ENCODE results near the gene SHB.

SHB gene

DNA sequence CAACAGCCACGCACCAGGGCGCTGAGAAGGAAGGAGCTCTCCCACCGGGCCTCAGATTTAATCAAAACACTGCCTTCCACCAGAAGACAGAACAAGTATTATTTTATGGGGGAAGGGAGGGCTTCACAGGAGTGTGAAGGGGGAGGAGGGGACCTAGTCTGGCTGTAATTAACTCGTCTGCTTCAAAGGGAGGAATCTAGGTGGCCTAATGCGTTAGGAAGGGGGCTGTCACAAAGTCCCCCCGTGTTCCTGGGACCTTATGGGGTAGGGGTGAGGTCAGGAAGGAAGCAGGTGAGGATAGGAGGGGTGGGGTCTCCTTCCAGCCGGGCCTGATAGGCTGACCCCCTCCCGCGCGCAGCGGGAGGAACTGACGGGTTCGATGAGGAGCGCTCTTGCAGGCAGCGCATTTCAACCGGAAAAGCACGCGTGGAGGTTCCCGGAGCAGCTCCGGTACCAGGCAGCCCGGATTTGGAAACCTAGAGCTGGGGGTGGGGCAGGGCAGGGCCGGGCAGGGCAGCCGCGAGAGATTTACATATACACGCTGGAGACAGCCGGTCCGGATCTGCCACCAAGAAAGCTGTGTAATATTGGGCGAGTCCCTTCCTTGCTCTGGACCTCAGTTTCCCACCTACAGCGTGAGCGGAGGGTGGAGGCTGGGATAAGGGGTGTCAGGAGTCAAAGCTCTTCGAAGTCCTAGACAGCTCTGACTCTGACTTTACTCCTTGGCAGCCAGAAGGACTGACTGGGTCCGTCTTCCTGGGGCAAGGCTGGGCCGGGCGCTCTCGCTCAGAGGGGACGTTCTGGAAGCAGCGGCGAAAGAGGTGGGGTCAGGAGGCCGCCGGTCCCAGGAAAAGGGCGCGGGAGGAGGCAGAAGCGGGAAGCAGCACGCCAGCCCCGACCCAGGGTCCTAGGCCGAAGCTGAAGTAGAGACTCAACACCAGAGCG is 1.8 kb downstream of the SHB start:
- no peaks in the 10 kb centered on the region for H3K36me3 ChIP-seq (ENCODE audit: control insufficient read depth, insufficient read depth, low read length)
- H3K4me1 ChIP-seq (ENCODE audit: control insufficient read depth, insufficient read depth, low read length) = peaks cover 15% of the 10 kb centered on the region
- peak overlapping the region; percentile 70 for H3K4me3 ChIP-seq (ENCODE audit: low read depth, low read length)
- H3K9me3 ChIP-seq (ENCODE audit: control insufficient read depth, insufficient read depth, low read length) = no peaks in the 10 kb centered on the region
- H3K9ac ChIP-seq (ENCODE audit: low read depth, low read length) = no peak overlapping the region
- H3K27me3 ChIP-seq (ENCODE audit: control insufficient read depth, insufficient read depth, low read length) = peaks cover 19% of the 10 kb centered on the region

DNA sequence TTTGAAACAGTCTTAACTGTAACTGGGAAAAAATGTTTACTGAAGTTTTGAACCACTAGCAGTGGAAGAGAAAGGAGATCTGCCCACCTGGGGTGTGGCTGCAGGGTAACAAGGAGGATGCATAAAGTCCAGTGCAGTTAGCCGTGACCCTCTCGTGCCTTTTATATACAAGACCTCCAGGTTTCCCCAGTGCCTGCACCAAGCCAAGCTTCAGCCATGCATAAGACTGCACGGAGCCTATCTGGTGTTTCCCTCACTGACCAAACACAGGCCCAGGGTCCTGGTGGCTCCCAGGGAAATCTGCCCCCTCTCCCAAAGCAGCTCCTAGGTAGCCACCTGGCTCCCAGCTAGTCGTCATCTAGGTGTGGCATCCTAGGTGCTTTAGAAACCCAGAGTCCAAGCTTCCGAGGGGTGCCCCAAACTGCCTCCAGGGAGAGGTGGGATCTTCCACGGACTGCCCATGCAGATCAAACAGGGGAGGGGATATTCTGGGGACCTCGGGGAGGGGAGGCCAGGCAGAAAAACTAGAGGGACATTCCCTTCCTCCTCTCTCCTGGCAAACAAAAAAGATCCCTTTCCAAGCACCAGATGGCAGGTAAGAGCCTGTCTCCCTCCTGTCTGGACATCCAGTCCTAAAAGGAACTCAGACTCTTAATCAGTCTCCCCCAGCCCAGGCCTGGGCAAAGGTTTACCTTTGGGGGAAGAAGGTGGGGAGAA is 2.7 kb downstream of the SHB start:
- peaks cover 15% of the 10 kb centered on the region for H3K4me1 ChIP-seq (ENCODE audit: control insufficient read depth, insufficient read depth, low read length)
- H3K36me3 ChIP-seq (ENCODE audit: control insufficient read depth, insufficient read depth, low read length) = no peaks in the 10 kb centered on the region
- no peak overlapping the region for H3K9ac ChIP-seq (ENCODE audit: low read depth, low read length)
- no peaks in the 10 kb centered on the region for H3K9me3 ChIP-seq (ENCODE audit: control insufficient read depth, insufficient read depth, low read length)
- H3K4me3 ChIP-seq (ENCODE audit: low read depth, low read length) = peak overlapping the region; percentile 70
- peaks cover 17% of the 10 kb centered on the region for H3K27me3 ChIP-seq (ENCODE audit: control insufficient read depth, insufficient read depth, low read length)

DNA sequence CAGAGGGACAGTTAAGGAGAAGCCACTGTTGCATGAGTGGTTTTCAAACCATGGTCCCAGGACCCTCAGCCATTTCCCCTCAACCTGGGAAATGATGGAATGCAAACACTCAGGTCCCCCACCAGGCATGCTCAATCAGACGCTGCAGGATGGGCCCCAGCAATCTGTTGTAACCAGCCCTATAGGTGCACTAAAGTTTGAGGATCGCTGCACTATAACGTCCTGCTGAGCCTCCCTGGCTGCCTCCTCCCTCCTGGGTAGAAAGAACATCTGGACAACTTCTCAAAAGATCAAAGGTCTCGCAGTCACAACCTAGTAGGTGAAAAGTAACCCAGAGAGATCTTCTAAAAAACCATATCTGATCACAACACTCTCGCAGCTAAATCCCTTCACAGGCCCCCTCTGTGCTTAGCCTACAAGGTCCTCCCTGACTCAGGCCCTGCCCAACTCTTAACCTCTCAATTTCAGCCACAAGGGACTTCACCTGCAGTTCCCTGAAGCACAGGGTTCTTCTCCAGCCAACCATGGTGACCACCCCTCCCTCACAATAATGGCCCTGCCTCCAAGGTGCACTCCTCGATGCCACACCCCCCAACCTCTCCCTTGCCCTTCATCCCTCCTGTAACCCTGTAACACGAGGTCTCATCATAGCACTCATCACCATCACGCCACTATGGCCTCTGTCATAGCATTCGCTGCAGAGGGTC is 3.5 kb downstream of the SHB start:
- peaks cover 10% of the 10 kb centered on the region for H3K27me3 ChIP-seq (ENCODE audit: control insufficient read depth, insufficient read depth, low read length)
- H3K4me1 ChIP-seq (ENCODE audit: control insufficient read depth, insufficient read depth, low read length) = peaks cover 15% of the 10 kb centered on the region
- H3K4me3 ChIP-seq (ENCODE audit: low read depth, low read length) = no peak overlapping the region
- no peaks in the 10 kb centered on the region for H3K36me3 ChIP-seq (ENCODE audit: control insufficient read depth, insufficient read depth, low read length)
- no peaks in the 10 kb centered on the region for H3K9me3 ChIP-seq (ENCODE audit: control insufficient read depth, insufficient read depth, low read length)
- H3K9ac ChIP-seq (ENCODE audit: low read depth, low read length) = no peak overlapping the region

DNA sequence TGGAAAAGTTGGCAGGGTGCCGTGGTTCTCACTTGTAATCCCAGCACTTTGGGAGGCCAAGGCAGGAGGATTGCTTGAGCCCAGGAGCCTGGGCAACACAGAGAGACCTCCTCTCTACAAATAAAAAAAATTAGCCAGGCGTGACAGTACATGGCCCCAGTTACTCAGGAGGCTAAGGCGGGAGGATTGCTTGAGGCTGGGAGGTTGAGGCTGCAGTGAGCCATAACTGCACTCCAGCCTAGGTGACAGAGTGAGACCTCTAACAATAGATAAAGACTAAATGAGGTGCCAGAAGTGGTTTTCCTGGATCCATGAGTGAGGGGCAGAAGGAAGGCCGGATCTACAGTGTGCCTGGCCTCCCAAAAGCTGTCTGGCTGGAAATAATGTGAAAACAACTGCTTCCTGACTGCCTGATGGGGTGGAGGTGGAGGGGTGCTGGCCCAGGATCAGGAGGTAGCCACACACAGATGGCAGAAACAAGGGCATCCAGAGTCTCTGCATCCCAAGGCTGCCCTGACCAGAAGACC is 4.1 kb downstream of the SHB start:
- Histone ChIP-seq H3K27me3 (ENCODE audit: control insufficient read depth, insufficient read depth, low read length) (peaks cover 6% of the 10 kb centered on the region), H3K36me3 (ENCODE audit: control insufficient read depth, insufficient read depth, low read length) (no peaks in the 10 kb centered on the region), H3K4me1 (ENCODE audit: control insufficient read depth, insufficient read depth, low read length) (peaks cover 13% of the 10 kb centered on the region), H3K9ac (ENCODE audit: low read depth, low read length) (no peak overlapping the region), H3K9me3 (ENCODE audit: control insufficient read depth, insufficient read depth, low read length) (no peaks in the 10 kb centered on the region), H3K4me3 (ENCODE audit: low read depth, low read length) (no peak overlapping the region)

DNA sequence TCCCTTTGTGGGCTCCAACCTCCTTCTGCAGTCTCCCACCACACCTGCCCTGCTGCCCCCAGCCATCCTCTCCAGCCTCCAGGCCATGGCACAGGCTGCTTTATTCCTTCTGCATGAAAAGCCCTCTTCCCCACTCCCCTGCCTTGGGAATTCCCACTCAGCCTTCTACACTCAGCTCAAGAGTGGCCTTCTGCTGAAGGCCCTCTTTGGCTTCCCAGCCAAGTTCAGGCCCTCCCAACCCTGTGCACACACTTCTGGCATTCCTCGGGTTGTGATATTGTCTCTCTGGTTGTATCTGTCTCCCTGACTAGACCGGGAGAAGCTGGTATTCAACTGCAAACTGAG is 5.7 kb downstream of the SHB start:
- Histone ChIP-seq H3K4me3 (ENCODE audit: low read depth, low read length) (no peak overlapping the region), H3K4me1 (ENCODE audit: control insufficient read depth, insufficient read depth, low read length) (peaks cover 13% of the 10 kb centered on the region), H3K27me3 (ENCODE audit: control insufficient read depth, insufficient read depth, low read length) (peaks cover 6% of the 10 kb centered on the region), H3K9ac (ENCODE audit: low read depth, low read length) (no peak overlapping the region), H3K9me3 (ENCODE audit: control insufficient read depth, insufficient read depth, low read length) (no peaks in the 10 kb centered on the region), H3K36me3 (ENCODE audit: control insufficient read depth, insufficient read depth, low read length) (no peaks in the 10 kb centered on the region)

DNA sequence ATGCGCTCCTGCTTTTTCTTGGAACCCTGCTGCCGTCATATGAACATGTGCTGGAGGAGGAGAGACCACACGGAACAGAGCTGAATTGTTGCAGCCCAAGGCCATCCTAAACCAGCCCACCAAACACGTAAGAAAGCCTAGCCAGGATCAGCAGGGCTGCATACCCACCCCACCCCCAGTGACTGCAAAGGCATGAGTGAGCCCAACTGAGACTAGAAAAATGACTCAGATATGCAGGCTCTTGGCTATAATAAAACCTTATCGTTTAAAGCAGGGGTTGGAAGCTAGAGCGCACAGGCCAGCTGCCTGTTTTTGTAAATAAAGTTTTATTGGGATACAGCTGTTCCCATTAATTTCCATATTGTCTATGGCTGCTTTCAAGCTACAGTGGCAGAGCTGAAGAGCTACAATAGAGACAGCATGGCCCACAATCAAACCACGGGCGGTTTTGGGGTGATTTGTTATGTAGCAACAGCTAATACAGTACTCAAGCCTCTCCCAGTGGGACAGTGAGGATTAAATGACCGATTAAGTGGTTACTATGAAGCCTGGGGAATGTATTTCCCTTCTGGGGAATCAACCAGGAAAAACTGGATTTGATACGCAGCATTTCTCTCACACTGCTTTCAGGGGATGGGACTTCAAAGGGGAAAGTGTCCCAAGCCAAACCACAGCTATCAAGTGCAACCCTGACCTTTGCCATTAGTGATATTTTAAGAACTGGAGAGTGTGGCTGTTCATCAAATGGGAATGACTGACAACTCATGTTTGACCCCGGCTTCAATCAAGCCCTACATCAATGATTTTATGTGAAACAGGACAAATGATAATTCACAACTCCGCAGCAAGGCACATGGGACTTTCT is 6.3 kb downstream of the SHB start:
- peaks cover 5% of the 10 kb centered on the region for H3K27me3 ChIP-seq (ENCODE audit: control insufficient read depth, insufficient read depth, low read length)
- H3K9me3 ChIP-seq (ENCODE audit: control insufficient read depth, insufficient read depth, low read length) = no peaks in the 10 kb centered on the region
- no peaks in the 10 kb centered on the region for H3K36me3 ChIP-seq (ENCODE audit: control insufficient read depth, insufficient read depth, low read length)
- peaks cover 13% of the 10 kb centered on the region for H3K4me1 ChIP-seq (ENCODE audit: control insufficient read depth, insufficient read depth, low read length)
- no peak overlapping the region for H3K4me3 ChIP-seq (ENCODE audit: low read depth, low read length)
- H3K9ac ChIP-seq (ENCODE audit: low read depth, low read length) = no peak overlapping the region

DNA sequence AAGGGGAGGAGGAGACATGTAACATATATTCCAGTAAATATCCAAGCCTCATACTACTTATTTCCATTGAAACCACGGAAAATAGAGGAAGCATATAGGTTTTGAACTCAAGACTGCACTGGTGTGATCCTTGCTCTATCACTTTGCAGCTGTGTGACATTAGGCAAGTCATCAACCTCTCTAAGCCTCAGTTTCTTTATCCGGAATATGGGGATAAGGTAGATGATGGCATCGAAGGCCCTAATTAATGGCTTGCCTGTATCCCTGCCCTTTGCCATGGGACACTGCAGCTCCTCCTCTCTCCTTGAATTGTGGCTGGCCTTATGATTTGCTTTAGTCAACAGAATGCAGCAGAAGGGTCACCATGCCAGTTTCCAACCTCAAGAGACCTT is 6.9 kb downstream of the SHB start:
- Histone ChIP-seq H3K36me3 (ENCODE audit: control insufficient read depth, insufficient read depth, low read length) (no peaks in the 10 kb centered on the region), H3K4me3 (ENCODE audit: low read depth, low read length) (no peak overlapping the region), H3K27me3 (ENCODE audit: control insufficient read depth, insufficient read depth, low read length) (no peaks in the 10 kb centered on the region), H3K4me1 (ENCODE audit: control insufficient read depth, insufficient read depth, low read length) (peaks cover 13% of the 10 kb centered on the region), H3K9me3 (ENCODE audit: control insufficient read depth, insufficient read depth, low read length) (no peaks in the 10 kb centered on the region), H3K9ac (ENCODE audit: low read depth, low read length) (no peak overlapping the region)

DNA sequence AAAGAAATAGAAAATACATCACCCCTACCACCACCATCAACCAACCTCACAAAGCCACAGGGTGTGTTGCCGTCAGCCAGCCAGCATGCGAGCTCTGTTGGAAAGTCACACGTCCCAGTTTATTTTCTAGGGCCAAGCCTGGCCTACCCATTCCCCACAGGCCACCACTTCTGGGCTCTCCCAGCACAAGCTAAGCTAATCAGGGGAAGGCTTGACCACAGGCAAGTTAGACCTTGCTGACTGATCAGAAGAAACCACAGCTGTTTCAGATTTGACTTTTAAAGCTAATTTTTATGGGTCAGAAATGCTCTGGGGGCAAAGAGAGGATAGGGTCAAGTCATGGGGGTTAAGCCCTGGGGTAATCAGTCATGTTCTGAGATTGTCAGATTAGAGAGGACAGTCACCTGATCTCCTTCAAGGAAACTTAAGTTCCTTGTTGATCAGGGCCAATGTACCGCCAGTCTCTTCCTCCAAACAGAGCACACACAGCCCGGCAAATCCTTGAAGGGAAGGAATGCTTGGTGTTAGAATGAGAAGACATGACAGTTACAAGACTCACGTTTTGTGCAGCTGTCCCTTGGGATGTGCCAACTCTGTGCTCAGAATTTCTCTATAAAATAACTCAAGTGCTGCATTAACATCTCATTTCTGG is 7.6 kb downstream of the SHB start:
- Histone ChIP-seq H3K4me1 (ENCODE audit: control insufficient read depth, insufficient read depth, low read length) (peaks cover 10% of the 10 kb centered on the region), H3K9ac (ENCODE audit: low read depth, low read length) (no peak overlapping the region), H3K9me3 (ENCODE audit: control insufficient read depth, insufficient read depth, low read length) (no peaks in the 10 kb centered on the region), H3K27me3 (ENCODE audit: control insufficient read depth, insufficient read depth, low read length) (no peaks in the 10 kb centered on the region), H3K36me3 (ENCODE audit: control insufficient read depth, insufficient read depth, low read length) (no peaks in the 10 kb centered on the region), H3K4me3 (ENCODE audit: low read depth, low read length) (no peak overlapping the region)

DNA sequence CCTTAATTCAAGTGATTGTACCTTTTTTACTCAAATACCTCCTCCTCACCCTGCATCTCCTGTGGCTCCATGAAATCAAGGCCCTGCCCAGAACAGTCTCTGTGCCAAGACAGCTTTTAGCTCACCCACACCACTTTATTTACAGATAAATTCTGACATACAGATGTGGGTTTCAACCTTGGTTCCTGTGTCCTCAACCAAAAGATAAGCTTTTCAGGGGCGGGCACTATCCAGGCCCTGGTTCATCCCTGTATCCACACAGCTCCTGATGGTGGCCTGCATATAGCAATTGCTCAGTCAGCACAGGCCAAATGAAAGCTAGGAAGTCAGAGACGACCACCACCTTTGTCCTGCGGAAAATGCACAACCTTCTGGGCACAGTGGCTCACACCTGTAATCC is 8.3 kb downstream of the SHB start:
- H3K4me1 ChIP-seq (ENCODE audit: control insufficient read depth, insufficient read depth, low read length) = peaks cover 3% of the 10 kb centered on the region
- no peaks in the 10 kb centered on the region for H3K9me3 ChIP-seq (ENCODE audit: control insufficient read depth, insufficient read depth, low read length)
- H3K36me3 ChIP-seq (ENCODE audit: control insufficient read depth, insufficient read depth, low read length) = no peaks in the 10 kb centered on the region
- no peak overlapping the region for H3K9ac ChIP-seq (ENCODE audit: low read depth, low read length)
- H3K27me3 ChIP-seq (ENCODE audit: control insufficient read depth, insufficient read depth, low read length) = no peaks in the 10 kb centered on the region
- no peak overlapping the region for H3K4me3 ChIP-seq (ENCODE audit: low read depth, low read length)

DNA sequence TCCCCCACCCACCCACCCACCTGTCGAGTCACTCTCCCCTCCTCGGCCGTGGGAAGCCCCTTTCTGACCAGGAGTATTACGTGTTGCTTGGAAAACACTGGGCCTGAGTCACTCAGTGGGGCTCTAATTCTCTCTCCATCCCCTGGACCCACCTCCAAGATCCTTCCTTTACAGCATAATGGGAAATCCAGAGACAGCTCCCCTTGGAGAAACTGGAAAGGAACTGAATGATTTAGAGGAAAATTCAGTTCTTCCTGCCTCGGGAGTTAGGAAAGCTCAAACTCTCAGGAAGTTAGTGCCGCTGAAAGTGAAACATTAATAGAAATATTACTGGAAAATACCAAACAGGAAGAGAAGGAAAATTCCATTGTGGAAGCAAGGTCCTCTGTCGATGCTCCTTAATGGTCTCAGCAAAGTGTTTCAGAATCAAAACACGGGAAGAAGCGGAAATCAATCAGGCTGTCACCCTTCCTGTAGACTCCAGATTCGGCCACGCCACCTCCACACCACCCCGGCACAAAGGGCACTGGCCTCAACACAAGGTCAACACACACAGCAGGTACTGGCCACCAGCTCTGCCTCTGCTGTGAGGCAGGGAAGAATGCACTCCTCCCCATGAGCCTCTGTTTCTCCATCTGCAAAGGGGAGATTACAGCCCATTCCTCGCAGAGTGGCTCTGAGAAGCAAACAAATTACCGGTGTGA is 9.6 kb downstream of the SHB start:
- no peaks in the 10 kb centered on the region for H3K36me3 ChIP-seq (ENCODE audit: control insufficient read depth, insufficient read depth, low read length)
- H3K9me3 ChIP-seq (ENCODE audit: control insufficient read depth, insufficient read depth, low read length) = no peaks in the 10 kb centered on the region
- no peaks in the 10 kb centered on the region for H3K27me3 ChIP-seq (ENCODE audit: control insufficient read depth, insufficient read depth, low read length)
- no peak overlapping the region for H3K4me3 ChIP-seq (ENCODE audit: low read depth, low read length)
- H3K9ac ChIP-seq (ENCODE audit: low read depth, low read length) = no peak overlapping the region
- H3K4me1 ChIP-seq (ENCODE audit: control insufficient read depth, insufficient read depth, low read length) = peaks cover 3% of the 10 kb centered on the region
